Fibroblast of villous mesenchyme (primary cell): ENCODE measurements around the gene CD22. TPM values are rescaled to one million over a fixed set of nuclear protein-coding genes. Genes with fewer than 3 reads are reported as not detected.

ENCODE experiments used
- total RNA-seq: library from RNA; depleted of rRNA; stranded (reverse); fragments of >200 nt; gene quantifications from 2 replicates; pipeline ENCODE4 v1.2.3, GENCODE V29; 2012

Gene CD22
- total RNA-seq, 1 donor, result not detected

Other genes starting within 250 kb of the CD22 start
- not detected in 2 replicates for gene FXYD3, start 213.4 kb upstream of the CD22 start, total RNA-seq
- not detected in 2 replicates for gene LGI4, start 194.1 kb upstream of the CD22 start, total RNA-seq
- gene FXYD1, start 190.4 kb upstream of the CD22 start, total RNA-seq, result 0.32 TPM in 1 of 2 replicates, not detected in the other
- gene FXYD7, start 185.9 kb upstream of the CD22 start, total RNA-seq, result under 0.01 TPM in 1 of 2 replicates, not detected in the other
- gene FXYD5, start 174.5 kb upstream of the CD22 start, total RNA-seq, result 20.3 and 24.5 TPM in 2 replicates
- not detected in 2 replicates for gene FAM187B, start 100.4 kb upstream of the CD22 start, total RNA-seq
- 0.86 and 1.6 TPM in 2 replicates for gene LSR, start 80.2 kb upstream of the CD22 start, total RNA-seq
- 50.1 and 58.3 TPM in 2 replicates for gene USF2, start 60.2 kb upstream of the CD22 start, total RNA-seq
- gene HAMP, start 46.7 kb upstream of the CD22 start, total RNA-seq, result not detected in 2 replicates
- not detected in 2 replicates for gene MAG, start 37.0 kb upstream of the CD22 start, total RNA-seq
- not detected in 2 replicates for gene FFAR1, start 18.7 kb downstream of the CD22 start, total RNA-seq
- gene FFAR3, start 29.3 kb downstream of the CD22 start, total RNA-seq, result not detected in 2 replicates
- not detected in 2 replicates for gene GPR42, start 41.9 kb downstream of the CD22 start, total RNA-seq
- gene FFAR2, start 119.1 kb downstream of the CD22 start, total RNA-seq, result not detected in 2 replicates
- not detected in 2 replicates for gene KRTDAP, start 161.3 kb downstream of the CD22 start, total RNA-seq
- 0.97 and 2.2 TPM in 2 replicates for gene DMKN, start 184.5 kb downstream of the CD22 start, total RNA-seq
- under 0.01 TPM in 1 of 2 replicates, not detected in the other for gene SBSN, start 199.1 kb downstream of the CD22 start, total RNA-seq
- not detected in 2 replicates for gene GAPDHS, start 204.3 kb downstream of the CD22 start, total RNA-seq
- 77.3 and 81.2 TPM in 2 replicates for gene TMEM147, start 216.4 kb downstream of the CD22 start, total RNA-seq
- gene ATP4A, start 234.5 kb downstream of the CD22 start, total RNA-seq, result not detected in 2 replicates